ENCODE data around the gene CENPN.

The CENPN gene

DNA sequence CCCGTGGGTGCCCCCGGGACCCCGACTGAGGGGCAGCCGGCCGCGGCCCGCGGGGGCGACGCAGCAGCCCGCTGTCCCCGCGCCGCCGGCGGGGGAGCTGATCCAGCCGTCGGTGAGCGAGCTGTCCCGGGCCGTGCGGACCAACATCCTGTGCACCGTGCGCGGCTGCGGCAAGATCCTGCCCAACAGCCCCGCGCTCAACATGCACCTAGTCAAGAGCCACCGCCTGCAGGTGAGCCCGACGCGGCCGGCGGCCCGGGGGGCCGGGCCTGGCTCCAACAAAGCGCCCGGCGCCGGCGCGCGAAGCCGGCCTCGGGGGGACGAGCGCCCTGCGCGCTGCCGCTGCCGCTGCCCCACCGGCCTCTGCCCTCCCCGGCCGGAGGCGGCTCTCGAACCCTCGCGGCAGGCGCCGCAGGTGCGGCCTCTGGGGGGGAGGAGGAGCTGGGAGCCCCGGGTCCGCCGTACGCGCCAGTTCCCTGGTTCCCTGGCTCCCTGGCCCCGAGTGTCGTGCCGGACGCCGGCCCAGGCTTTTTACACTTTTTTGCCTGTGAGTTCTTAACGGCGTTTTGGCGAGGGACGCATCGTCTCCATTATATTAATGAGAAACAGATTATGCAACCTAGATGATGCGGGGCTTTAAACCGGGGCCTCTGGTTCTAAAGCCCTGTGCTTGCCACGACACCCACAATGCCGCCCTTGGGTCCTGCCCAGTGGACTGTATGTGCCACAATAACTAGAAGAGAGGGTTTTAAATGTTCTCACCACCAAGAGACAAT lies 29.1 kb downstream of the CENPN start:
- DNase-seq, result no peak

DNA sequence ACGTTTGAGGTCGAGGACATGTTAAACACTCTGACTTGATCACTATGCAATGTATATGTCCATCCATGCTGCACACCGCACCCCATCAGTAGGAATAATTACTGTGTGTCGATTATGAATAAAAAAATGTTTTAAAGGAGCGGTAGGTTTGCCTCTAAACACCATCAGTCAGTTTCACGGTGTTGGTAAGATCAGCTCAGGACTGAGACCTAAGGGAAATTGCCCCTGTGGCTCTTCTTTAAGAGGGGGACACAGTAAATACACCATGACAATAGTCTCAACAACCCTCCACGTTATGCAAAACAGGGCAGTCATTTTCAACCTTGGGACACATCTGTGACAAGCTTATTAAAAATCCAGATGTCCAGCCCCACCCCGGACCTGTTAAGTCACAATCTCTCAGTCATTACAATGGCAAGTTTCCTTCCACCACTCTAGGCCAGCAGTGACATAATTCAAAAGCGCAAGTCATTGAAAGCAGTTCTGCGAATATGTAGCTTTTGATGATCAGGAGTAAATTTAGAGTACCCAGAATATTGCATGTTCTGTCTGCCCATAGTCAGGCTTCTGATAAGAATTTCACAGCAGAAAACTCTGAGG lies 29.8 kb downstream of the CENPN start:
- no peak for DNase-seq

DNA sequence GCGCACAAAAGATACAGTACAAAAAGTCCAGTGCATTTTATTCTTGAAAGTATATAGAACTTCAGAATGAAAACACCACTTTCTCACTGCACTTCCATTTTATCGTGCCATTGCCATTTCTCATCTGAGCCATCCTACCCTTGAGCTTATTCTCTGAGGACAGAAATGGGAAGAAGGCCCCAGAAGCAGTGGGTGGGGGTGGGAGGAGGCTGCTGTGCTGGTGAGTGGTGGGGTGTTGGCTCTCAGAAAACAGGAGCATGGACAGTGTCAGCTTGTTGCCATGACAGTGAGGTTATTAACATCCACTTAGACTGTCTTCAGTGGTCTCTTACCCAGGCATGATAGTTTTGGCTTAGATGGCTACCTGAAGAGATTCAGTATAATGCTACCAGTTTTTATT lies 33.1 kb downstream of the CENPN start:
- DNase-seq, result no peak

DNA sequence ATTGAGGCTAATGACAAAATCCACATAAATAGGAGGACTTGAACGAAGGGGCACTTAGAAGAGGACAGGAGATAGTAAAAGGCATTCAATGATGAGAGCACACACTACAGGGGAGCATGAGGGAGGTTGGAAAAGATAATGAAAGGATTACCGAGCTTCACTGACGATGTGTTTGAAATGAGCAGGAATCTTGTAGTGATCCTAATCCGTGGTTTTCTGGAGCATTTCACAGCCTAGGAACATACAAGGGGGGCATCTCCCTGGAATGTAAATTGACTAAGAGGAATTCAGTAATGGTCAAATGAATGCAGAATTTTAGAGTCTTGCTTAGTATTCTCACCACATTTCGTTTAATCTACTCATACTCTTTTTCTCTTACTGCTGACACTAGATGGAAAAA lies 33.8 kb downstream of the CENPN start:
- DNase-seq, result no peak

DNA sequence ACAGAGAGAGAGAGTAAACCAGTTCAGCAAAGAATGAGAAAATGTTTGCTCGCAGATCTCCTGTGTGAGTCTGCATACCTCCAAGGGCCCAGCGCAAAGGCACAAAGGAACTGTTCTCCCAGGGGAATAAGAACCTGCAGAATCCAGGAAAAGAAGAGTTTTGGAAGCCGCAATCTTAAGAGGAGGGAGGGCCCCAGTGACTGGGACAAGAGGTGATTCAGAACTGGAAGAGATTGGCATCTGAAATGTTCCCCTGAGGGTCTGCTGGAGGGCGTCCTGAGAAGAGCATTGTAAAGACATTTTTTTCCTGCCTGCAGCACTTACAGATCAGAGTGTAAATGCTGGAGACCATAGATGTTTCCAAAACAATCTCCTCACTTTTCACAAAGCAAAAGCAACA lies 34.7 kb downstream of the CENPN start:
- no peak for DNase-seq

DNA sequence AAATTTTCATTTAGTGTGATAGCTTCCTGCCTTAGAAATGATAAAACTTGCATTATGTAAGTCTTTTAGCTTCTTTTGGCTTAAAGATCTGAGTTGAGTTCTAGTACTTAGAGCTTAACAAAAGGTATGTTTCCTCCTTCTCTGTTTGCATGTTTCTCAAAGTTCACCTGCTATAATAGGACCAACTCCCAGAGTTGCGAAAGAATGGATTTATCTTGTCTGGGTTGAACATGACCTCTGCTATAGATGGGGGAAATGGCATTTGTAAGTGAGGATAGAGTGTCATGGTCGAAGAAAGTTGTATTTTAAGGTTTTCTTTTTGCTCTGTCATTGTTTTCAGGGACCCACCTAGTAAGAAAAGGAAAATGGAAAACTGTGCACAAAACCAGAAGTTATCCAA lies 35.8 kb downstream of the CENPN start:
- DNase-seq, result no peak

DNA sequence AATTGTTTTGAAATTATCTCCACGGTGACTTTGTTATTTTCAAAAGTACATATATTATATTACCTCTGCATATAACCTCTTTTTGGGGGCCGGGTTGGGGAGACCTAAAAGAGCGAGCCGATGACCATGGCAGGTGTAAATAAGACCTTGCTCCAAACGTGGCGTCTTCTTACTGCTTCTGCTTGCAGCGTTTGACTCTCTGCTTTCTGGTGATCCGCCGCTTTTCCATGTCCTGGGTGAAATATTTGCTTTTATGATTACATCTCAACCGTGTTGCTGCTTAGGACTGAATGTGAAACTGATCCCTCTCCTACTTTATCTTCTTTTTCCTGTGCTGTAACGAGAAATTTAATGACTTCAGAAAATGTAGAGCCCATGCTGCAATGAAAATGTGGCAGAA lies 46.7 kb downstream of the CENPN start:
- no peak for DNase-seq

DNA sequence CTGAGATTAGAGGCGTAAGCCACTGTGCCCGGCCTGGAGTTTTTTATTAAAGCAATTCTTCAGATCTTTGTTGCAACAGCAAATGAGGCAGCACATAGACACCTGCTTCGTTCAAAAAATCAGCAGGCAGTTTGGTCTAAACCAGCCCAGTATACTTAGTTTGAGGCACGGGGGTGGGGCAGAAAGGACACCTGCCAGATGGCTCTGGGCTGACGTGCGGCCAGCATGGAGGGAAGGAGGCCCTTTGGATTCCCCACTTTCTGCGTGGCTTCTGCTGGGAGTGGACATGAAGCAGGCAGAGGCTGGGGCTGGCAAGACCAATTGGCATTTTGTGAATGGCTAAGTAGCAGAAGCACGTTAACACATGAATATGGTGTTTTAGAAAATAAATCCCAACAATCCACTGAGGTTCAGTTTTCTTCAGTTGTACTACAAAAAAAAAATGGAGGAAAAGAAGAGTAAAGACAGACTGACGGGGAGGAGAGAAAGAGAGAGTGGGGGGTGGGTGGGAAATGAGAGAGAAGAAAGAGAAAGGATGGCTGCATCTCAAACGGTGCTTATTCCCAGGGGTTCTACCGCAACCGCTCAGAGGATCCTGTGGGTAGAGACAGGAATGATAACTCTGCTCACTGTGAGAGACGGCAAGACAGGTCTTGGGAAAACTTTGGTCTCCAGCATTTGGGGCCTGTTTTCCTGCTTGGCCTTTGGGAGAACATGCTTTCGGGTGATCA lies 53.7 kb downstream of the CENPN start:
- DNase-seq, result no peak

DNA sequence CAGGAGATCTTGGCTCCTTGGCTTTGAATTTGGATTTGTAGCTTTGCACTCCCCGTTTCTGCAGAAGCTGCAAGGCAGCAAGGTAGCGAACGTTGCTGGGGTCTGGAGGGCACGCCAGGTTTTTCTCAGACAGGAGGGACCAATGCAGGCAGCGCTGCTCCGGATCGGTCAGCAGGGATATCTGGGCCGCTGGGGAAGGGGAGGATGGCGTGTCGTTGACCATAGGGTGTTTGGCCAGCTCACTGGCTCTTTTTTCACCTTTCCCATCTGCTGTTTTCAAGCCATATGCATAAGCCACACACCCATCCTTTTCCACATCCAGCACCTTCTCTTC lies 54.3 kb downstream of the CENPN start:
- no peak for DNase-seq

DNA sequence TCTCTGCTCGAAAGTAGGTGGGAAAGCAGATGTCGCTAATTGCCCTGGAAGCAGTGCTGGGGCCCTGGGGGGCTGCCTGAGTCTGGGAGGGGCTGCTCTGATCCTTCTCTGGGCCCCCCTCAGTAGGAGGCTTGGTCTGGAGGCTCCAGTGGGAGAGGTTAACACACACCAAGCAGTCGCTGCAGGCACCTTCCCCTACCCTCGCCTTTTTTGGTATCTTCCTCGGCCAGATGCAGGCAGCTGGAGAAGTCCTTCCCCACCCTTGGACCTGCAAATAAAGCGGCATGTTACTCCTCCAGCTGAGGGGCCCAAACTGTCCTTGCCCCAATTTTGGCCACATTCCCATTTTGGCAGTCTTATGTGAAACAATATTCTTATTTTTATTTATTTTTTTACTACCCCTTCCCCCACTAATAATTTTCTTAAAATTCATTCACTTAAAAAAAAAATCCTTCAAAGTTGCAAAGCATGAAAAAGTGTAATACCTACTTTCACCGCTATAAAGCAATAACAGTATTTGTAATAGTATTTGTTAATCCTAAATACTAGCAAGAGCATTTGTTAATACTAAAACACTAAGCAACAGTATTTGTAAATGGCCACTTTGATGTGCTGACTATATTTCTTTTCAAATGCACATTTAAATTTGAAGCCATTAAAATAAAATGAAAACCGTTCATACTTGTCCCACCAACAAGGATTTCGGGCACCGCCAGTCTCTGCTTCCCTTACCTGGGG lies 55.0 kb downstream of the CENPN start:
- no peak for DNase-seq

DNA sequence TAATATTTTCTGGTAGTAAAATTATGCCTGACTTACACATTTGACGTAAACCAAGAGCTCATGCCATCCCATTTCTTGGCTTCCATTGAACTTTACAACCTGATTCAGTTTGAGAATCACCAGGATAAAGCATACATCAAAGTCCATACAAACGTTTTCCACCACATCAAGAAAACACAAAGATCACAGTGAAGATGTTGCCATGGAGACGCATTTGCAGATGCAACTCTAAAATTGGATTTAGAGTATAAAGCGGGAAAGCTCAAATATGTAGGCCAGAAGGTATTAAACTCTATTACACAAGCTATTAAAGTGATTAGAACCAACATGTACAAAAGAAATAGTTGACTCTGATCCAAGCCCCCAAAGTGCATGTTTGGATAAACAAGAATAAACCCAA lies 59.7 kb downstream of the CENPN start:
- DNase-seq, result no peak

DNA sequence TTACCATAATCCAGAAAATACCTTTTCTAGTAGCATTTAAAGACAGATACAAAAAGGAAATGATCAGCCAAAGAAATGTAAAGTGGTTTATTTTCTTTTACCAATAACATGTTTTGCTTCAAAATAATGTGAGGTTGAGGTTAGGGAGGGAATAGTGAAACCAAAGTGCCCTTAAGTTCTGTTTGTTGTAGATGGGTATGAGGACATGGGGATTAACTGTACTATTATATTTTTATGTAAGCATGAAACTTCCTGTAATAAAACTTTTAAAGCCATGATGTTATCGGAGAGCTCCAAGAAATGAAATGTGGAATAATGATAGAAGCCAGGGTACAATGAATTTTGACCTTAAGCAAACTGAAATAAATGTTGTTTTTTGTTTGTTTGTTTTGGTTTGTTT lies 60.2 kb downstream of the CENPN start:
- DNase-seq, result no peak

DNA sequence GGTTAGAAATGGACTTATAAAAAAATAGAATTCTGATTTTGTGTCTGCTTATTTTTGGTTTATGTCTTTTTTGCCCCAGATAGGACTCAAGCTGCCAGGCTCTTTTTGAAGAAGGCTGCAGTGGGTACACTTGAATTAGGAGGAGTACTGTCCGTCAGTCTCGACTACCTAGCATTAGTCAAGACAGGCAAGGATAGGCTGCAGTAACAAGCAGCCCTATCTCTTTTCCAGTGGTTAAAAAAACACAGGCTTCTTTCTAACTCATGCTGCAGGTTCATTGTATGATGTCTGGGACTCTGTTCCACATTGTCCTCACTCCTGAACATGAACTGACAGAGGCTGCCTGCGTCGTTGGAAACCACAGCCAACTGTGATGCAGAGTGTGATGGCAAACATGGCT lies 62.0 kb downstream of the CENPN start:
- no peak for DNase-seq

DNA sequence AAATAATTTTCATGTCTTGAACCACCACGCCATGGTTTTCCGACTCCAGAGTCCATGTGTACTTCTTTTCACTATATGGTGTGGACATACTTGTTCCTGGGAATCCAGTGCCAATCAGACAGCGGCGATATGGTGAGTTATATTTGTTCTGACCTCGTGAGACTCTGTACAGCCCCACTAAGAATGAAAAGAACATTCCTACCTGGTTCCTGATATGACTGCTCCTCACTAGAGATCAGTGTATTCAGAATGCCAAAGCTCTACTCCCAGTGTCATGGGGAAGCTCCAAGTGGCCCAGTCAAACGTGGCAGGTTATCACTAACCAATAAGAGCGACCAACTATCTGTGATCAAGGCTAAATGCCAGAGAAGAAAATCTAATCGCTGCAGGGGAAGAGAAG lies 64.0 kb downstream of the CENPN start:
- DNase-seq, result no peak

DNA sequence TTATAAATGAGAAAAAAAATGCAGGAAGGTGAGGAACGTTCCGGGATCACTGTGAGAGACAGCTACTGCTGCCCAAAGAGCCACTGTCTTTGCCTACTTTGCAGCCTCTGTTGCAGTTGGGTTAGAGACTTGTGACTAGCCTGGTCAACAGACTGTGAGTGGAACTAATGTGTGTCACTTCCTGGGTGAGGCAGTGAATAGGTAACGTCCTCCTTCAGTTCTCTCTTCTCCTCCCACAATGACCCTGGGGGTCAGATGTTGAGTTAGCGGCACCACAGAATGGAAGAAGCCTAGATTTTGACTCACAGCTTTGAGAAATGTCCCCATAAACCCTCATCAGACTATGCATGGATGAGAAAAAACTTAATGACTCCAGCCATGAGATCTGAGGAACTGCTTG lies 64.8 kb downstream of the CENPN start:
- no peak for DNase-seq

DNA sequence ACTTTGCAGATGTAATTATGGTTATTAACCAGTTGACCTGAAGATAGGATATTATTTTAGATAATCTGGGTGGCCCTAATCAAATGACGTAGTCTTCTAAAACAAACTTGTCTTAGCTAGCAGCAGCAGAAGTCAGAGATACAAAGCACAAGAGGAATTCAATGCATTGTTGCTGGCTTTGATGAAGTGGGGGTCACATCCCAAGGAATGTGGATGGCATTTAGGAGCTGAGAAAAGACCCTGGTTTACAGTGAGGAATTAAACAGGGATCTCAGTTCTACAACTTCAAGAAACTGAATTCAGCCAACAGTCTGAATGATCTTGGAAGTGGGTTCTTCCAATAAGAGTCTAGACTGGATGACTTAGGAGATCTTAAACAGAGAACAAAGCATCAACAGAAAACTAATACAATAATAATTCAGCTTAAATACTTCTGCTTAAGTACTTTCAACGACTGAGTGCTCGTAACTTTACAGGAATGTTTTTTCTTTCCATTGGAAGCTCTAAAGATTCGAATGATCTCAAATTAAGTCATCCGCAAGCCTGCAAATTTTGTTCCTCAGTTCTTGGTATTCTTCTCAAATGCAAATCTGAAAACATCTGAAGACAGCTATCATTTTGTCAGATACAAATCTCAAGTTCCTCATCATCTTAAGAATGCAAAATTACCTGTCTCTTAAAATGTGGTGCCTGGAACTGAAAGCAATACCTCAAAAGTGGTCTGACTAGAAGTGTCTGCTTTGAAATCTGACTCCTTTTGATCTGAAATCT lies 66.7 kb downstream of the CENPN start:
- no peak for DNase-seq

DNA sequence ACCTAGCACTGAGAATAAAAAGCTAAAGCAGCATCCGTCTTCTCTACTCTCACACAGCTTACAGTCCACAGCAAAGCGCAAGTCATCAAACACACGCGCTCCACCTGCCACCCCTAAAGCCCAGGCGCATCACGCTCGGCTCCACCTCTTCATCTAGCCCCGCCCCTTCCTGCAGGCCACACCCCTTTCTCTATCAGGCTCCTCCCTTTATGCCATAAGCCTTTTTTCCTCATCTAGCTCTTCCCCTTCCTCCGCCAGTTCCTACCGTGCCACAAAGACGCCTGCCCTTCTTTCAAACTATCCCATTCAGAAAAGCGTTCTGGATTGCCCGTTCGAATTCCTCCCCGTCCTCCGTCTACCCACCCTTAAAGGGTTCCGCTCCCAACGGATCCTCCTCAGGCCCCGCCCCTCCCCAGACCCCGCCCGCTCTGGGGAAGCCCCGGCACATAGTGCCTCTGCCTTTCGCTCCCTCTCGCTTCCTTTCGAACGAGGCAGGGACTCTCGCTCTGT lies 69.6 kb downstream of the CENPN start:
- DNase-seq, result peak; percentile 66

DNA sequence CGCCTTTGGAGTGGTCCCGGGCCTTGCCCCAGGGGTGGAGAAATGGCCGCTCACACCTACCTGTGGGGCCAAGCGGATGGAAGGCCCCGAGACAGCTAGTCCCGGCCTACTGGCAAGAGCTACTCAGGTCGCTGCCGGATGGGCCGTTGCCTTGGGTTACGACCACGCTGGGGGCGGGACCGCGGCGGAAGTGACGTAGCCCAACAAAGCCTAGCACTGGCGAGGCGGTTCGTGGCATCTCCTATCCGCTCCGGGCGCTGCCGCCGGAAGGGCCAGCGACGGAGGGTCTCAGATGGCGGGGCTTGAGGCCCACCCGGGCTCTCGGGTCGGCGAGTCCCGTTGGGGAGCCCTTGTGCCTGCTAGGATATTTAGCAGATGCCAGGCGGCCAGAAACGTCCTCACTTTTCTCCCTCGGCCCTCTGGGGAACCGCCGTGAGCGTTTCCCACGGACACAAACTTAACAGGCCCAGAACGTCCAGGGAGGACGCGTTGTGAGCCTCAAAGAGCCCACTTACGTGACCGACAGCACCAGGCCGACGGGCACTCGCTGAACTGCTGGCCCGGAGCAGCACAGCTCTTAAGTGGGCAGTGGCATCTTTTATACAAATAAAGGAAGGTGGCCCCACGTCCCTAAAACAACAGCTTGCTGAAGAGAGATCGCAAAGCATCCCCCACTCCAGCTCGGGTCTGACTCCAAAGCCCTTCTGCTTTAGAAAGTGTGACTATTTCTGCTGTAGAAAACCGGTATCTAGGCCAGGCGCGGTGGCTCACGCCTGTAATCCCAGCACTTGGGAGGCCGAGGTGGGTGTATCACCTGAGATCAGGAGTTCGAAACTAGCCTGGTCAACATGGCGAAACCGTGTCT lies 70.3 kb downstream of the CENPN start, which contains the start of gene C16orf46:
Gene C16orf46, minus strand, starts transcription at position 163 of the 865 bp plus-strand sequence. CDS start 13,283 bp downstream, outside the sequence.
- DNase-seq, result peak; percentile 66

DNA sequence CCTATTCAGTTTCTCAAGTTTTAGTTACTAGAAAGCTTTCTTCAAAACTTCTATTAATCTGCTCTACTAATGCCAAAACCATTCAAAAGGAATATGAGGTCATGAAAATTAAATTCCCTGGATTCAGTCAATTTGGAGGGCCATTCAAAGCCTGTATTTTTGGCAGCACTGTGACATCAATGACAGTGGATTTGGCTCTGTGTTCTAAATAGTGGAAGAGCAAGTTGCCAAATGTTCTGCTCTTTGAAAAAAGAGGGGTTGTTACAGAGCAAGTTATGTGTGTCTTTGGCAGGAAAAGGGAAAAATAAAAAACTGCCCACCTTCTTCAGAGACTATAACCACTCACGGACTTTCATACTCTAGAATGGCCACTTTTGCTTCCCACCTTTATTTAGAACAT lies 73.2 kb downstream of the CENPN start:
- DNase-seq, result no peak

DNA sequence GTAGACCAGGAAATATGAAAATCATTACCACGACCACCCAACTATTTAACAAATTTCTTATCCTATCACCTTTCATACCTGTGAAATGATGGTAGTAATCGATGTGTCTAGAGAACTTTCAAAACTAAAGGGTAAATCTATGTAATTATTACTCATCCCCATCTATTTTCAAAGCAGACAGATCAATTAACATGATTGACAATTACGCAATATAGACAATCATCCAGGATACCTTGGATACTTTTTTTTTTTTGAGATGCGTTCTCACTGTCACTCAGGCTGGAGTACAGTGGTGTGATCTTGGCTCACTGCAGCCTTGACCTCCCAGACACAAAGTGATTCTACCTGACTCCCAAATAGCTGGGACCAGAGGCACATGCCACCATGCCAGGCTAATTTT lies 74.0 kb downstream of the CENPN start:
- DNase-seq, result no peak

All from NCI-H748 treated with DMSO at 0.1 percent for 48 hours (cell line).